HUES48 (cell line): ENCODE data around the gene WIPF1.
A peak's percentile ranks its signal among the peaks of the same experiment; 100 is the strongest.

Experiments used
- H3K27ac ChIP-seq: one replicate; pipeline ENCODE4 v1.7.0; 2013; ENCODE audit warnings: low read depth, low read length, inconsistent platforms
- H3K27me3 ChIP-seq: 2 replicates; pipeline ENCODE4 v1.6.1; 2013; ENCODE audit warnings: mild to moderate bottlenecking, low read length; ENCODE audit not compliant: control insufficient read depth, insufficient read depth
- H3K36me3 ChIP-seq: 2 replicates; pipeline ENCODE4 v1.6.1; 2013; ENCODE audit warnings: low read length; ENCODE audit not compliant: control insufficient read depth, insufficient read depth
- H3K4me1 ChIP-seq: 2 replicates; pipeline ENCODE4 v1.6.1; 2013; ENCODE audit warnings: mild to moderate bottlenecking, low read length; ENCODE audit not compliant: control insufficient read depth, insufficient read depth
- H3K4me3 ChIP-seq: 2 replicates; pipeline ENCODE4 v1.5.1; 2013; ENCODE audit warnings: mild to moderate bottlenecking, low read depth, low read length
- H3K9ac ChIP-seq: 2 replicates; pipeline ENCODE4 v1.6.1; 2013; ENCODE audit warnings: mild to moderate bottlenecking, low read depth, low read length, moderate library complexity
- H3K9me3 ChIP-seq: 2 replicates; pipeline ENCODE4 v1.6.1; 2013; ENCODE audit warnings: low read length; ENCODE audit not compliant: control insufficient read depth, insufficient read depth

Gene WIPF1

GRCh38 chr2:174586418-174587295 lies 10.9 kb downstream of the WIPF1 start:
- no peaks in the 10 kb centered on the region for H3K36me3 ChIP-seq
- no peaks in the 10 kb centered on the region for H3K9me3 ChIP-seq
- H3K4me1 ChIP-seq, result peaks cover 17% of the 10 kb centered on the region
- no peaks in the 10 kb centered on the region for H3K27me3 ChIP-seq
- no peak overlapping the region for H3K9ac ChIP-seq
- H3K4me3 ChIP-seq, result no peak overlapping the region
- H3K27ac ChIP-seq, result no peak overlapping the region

DNA sequence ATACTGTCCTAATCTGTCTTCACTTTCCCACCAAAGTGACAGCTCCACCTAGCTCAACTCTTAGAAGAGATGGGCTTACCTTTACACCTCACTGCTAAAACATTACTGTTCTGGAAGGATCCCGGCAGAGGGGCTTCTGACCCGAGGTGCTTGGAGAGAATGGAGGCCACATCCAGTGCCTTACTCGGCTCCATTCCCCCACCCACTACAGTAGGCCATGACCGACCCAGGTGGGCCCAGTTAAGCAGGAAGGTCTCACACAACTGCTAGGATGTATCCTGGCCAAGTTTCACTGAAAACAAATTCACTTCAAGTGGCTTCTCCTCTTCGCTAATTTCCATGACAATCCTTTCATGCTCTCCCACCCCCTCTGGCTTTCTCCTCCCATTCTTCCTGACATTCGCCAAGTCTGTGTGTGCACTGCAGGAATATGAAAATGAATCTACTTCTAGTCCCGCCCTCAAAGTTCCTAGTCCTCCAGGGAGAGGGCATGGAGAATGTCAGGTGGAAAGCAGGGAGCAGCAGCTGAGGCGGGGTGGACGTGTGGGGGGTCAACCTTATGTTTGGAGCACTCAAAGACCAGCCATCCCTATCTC lies 11.8 kb downstream of the WIPF1 start:
- no peak overlapping the region for H3K9ac ChIP-seq
- H3K27ac ChIP-seq, result peak overlapping the region; percentile 78
- H3K36me3 ChIP-seq, result no peaks in the 10 kb centered on the region
- peaks cover 17% of the 10 kb centered on the region for H3K4me1 ChIP-seq
- H3K27me3 ChIP-seq, result no peaks in the 10 kb centered on the region
- H3K9me3 ChIP-seq, result no peaks in the 10 kb centered on the region
- peak overlapping the region; percentile 25 for H3K4me3 ChIP-seq

GRCh38 chr2:174585146-174585545 lies 12.5 kb downstream of the WIPF1 start:
- Histone ChIP-seq H3K4me3 (no peak overlapping the region), H3K27me3 (no peaks in the 10 kb centered on the region), H3K36me3 (no peaks in the 10 kb centered on the region), H3K4me1 (peaks cover 17% of the 10 kb centered on the region), H3K27ac (peak overlapping the region; percentile 78), H3K9ac (no peak overlapping the region), H3K9me3 (no peaks in the 10 kb centered on the region)

GRCh38 chr2:174581491-174581890 lies 16.1 kb downstream of the WIPF1 start:
- Histone ChIP-seq H3K9me3 (no peaks in the 10 kb centered on the region), H3K4me3 (no peak overlapping the region), H3K36me3 (no peaks in the 10 kb centered on the region), H3K27ac (no peak overlapping the region), H3K9ac (no peak overlapping the region), H3K4me1 (peaks cover 15% of the 10 kb centered on the region), H3K27me3 (no peaks in the 10 kb centered on the region)

GRCh38 chr2:174580951-174581350 lies 16.7 kb downstream of the WIPF1 start:
- no peaks in the 10 kb centered on the region for H3K36me3 ChIP-seq
- H3K4me1 ChIP-seq, result peaks cover 10% of the 10 kb centered on the region
- H3K9me3 ChIP-seq, result no peaks in the 10 kb centered on the region
- H3K4me3 ChIP-seq, result no peak overlapping the region
- H3K27me3 ChIP-seq, result no peaks in the 10 kb centered on the region
- H3K27ac ChIP-seq, result no peak overlapping the region
- H3K9ac ChIP-seq, result no peak overlapping the region

- no peaks in the 10 kb centered on the region for H3K27me3 ChIP-seq
- H3K4me1 ChIP-seq, result no peaks in the 10 kb centered on the region; the same call in 1 of the 2 replicates
- H3K27ac ChIP-seq, result no peak overlapping the region
- no peak overlapping the region for H3K4me3 ChIP-seq
- no peaks in the 10 kb centered on the region for H3K9me3 ChIP-seq
- no peak overlapping the region for H3K9ac ChIP-seq
- no peaks in the 10 kb centered on the region for H3K36me3 ChIP-seq
These were observed 19.5 kb downstream of the WIPF1 start for GRCh38 chr2:174577967-174578589.

GRCh38 chr2:174575124-174575776 lies 22.4 kb downstream of the WIPF1 start:
- no peak overlapping the region for H3K9ac ChIP-seq
- H3K27me3 ChIP-seq, result no peaks in the 10 kb centered on the region
- no peak overlapping the region for H3K4me3 ChIP-seq
- H3K36me3 ChIP-seq, result no peaks in the 10 kb centered on the region
- H3K27ac ChIP-seq, result no peak overlapping the region
- H3K4me1 ChIP-seq, result no peaks in the 10 kb centered on the region
- H3K9me3 ChIP-seq, result no peaks in the 10 kb centered on the region

GRCh38 chr2:174574657-174575056 lies 22.9 kb downstream of the WIPF1 start:
- no peak overlapping the region for H3K27ac ChIP-seq
- H3K4me3 ChIP-seq, result no peak overlapping the region
- H3K9me3 ChIP-seq, result no peaks in the 10 kb centered on the region
- H3K4me1 ChIP-seq, result no peaks in the 10 kb centered on the region
- no peaks in the 10 kb centered on the region for H3K27me3 ChIP-seq
- no peaks in the 10 kb centered on the region for H3K36me3 ChIP-seq
- H3K9ac ChIP-seq, result no peak overlapping the region

DNA sequence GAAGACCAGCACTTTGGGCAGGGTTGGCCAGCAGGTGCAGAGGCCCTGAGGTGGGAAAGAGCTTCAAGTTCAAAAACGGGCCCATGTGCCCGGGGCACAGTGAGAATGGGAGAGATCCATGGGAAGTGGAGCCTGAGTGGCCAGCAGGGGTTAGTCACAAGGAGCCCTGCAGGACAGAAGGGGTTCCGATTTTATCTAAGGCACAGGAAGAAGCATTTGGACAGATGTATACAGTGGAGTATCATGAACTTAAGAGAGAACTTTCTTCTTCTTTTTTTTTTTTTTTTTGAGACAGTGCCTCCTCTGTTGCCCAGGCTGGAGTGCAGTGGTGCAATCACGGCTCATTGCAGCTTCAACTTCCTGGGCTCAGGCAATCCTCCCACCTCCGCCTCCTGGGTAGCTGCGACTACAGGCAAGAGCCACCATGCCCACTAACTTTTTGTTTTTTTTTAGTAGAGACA lies 24.0 kb downstream of the WIPF1 start:
- Histone ChIP-seq H3K27me3 (no peaks in the 10 kb centered on the region), H3K9ac (no peak overlapping the region), H3K27ac (no peak overlapping the region), H3K4me1 (no peaks in the 10 kb centered on the region), H3K4me3 (no peak overlapping the region), H3K36me3 (no peaks in the 10 kb centered on the region), H3K9me3 (no peaks in the 10 kb centered on the region)

DNA sequence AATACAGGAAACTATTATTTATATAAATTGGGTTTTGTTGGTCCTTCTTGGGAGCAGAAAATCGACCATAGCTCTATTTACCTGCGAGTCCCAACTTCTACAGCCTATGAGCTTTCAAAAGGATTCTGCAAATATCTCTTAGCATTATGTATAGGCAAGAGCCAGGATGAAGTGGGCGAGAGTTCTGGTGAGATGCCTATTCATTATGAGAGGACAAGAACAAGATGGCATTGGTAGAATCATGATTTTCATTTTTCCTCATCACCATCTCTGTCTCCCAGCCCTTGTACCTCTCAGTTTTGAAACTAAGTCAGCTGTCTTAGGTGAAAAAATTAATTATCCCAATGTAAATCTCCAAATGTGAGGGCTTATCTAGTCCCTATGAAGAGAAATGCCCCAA lies 25.0 kb downstream of the WIPF1 start:
- H3K27ac ChIP-seq, result no peak overlapping the region
- no peaks in the 10 kb centered on the region for H3K36me3 ChIP-seq
- H3K9ac ChIP-seq, result no peak overlapping the region

More for the DNA sequence above, 25.0 kb downstream of the WIPF1 start:
- Histone ChIP-seq H3K4me3 (no peak overlapping the region), H3K9me3 (no peaks in the 10 kb centered on the region), H3K4me1 (no peaks in the 10 kb centered on the region), H3K27me3 (no peaks in the 10 kb centered on the region)
